Right lobe of liver (tissue), 4 donors: ENCODE data around the gene AHDC1.

Experiments used
- CTCF ChIP-seq, 4 donors: fragments of 200-600 bp in 3 of 4; fragments of 450-650 bp in 1 of 4; IDR thresholded peaks; one replicate each; pipeline versions ENCODE4 v1.5.1 to v1.8.0; 2016 to 2022; ENCODE audit warnings: antibody characterized with exemption in 4 of 4, mild to moderate bottlenecking in 2 of 4
- POLR2A ChIP-seq: fragments of 450-650 bp; IDR thresholded peaks from one replicate; pipeline ENCODE4 v1.6.1; 2017; ENCODE audit warnings: antibody characterized with exemption, mild to moderate bottlenecking
- donor health status: DM: no; HTN: no; CAD: no.
- donor health status: DM: no; HTN: no; CAD: no.
- donor health status: DM: no; HTN: yes; CAD: no.

GRCh38 chr1:27523337-27524020 is 80.5 kb downstream of the AHDC1 start:
- no peak for TF ChIP-seq CTCF (IDR thresholded peaks at IDR 0.05)
- no peak for TF ChIP-seq POLR2A
